ENCODE measurements around the gene MCC. TPM values are rescaled to one million over a fixed set of nuclear protein-coding genes. Genes with fewer than 3 reads are reported as not detected.

The MCC gene
- total RNA-seq, 2 donors from 2014 or later: 164 to 187 TPM

DNA sequence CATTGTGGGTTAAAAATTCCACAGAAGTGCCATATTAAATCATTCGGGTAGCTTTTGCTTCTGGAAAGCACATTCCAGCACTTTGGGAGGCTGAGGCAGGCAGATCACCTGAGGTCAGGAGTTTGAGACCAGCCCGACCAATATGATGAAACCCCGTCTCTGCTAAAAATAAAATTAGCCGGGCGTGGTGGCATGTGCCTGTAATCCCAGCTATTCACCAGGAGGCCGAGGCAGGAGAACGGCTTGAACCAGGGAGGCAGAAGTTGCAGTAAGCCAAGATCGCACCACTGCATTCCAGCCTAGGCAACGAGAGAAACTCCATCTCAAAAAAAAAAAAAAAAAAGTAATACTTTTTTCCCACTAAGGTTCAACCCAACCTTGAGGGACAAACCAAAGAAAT lies 243.3 kb downstream of the MCC start:
- Mint-ChIP-seq H3K9me3 (no peaks in the 10 kb centered on the region), H3K27ac (peak overlapping the region; percentile 91), H3K4me3 (no peak overlapping the region), H3K27me3 (ENCODE audit: insufficient read depth) (no peaks in the 10 kb centered on the region), H3K36me3 (ENCODE audit: low read depth) (peaks cover 14% of the 10 kb centered on the region), H3K4me1 (peaks cover 73% of the 10 kb centered on the region)
- TF ChIP-seq, protein P1, sequence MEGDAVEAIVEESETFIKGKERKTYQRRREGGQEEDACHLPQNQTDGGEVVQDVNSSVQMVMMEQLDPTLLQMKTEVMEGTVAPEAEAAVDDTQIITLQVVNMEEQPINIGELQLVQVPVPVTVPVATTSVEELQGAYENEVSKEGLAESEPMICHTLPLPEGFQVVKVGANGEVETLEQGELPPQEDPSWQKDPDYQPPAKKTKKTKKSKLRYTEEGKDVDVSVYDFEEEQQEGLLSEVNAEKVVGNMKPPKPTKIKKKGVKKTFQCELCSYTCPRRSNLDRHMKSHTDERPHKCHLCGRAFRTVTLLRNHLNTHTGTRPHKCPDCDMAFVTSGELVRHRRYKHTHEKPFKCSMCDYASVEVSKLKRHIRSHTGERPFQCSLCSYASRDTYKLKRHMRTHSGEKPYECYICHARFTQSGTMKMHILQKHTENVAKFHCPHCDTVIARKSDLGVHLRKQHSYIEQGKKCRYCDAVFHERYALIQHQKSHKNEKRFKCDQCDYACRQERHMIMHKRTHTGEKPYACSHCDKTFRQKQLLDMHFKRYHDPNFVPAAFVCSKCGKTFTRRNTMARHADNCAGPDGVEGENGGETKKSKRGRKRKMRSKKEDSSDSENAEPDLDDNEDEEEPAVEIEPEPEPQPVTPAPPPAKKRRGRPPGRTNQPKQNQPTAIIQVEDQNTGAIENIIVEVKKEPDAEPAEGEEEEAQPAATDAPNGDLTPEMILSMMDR (conservative IDR thresholded peaks at IDR 0.05): no peak
- WGBS, 2 experiments (ENCODE audit: insufficient coverage in 1 of 2, insufficient read length in 1 of 2): 81 to 84% methylated on average over 7 to 9 of the region's 9 CpGs
- Histone ChIP-seq H3K9me3 (ENCODE audit: control insufficient read depth, low read length) (no peaks in the 10 kb centered on the region), H3K36me3 (ENCODE audit: control insufficient read depth, insufficient read depth, low read length) (peaks cover 13% of the 10 kb centered on the region), H3K4me1 (ENCODE audit: control insufficient read depth, insufficient read depth, low read length) (peaks cover 34% of the 10 kb centered on the region), H3K27ac (ENCODE audit: low read depth, low read length) (peak overlapping the region; percentile 31), H3K27me3 (ENCODE audit: control insufficient read depth, insufficient read depth, low read length, poor library complexity, severe bottlenecking) (no peaks in the 10 kb centered on the region), H3K9ac (ENCODE audit: extremely low read depth, low read length, poor library complexity, severe bottlenecking) (no peak overlapping the region), H3K4me3 (ENCODE audit: low read length) (peak overlapping the region; percentile 51)
- no peak for DNase-seq

- Mint-ChIP-seq H3K36me3 (ENCODE audit: low read depth) (peaks cover 4% of the 10 kb centered on the region), H3K27ac (no peak overlapping the region), H3K4me3 (no peak overlapping the region), H3K4me1 (peaks cover 72% of the 10 kb centered on the region), H3K9me3 (no peaks in the 10 kb centered on the region), H3K27me3 (ENCODE audit: insufficient read depth) (no peaks in the 10 kb centered on the region)
- Histone ChIP-seq H3K9ac (ENCODE audit: extremely low read depth, low read length, poor library complexity, severe bottlenecking) (no peak overlapping the region), H3K27me3 (ENCODE audit: control insufficient read depth, insufficient read depth, low read length, poor library complexity, severe bottlenecking) (no peaks in the 10 kb centered on the region), H3K36me3 (ENCODE audit: control insufficient read depth, insufficient read depth, low read length) (peaks cover 16% of the 10 kb centered on the region), H3K9me3 (ENCODE audit: control insufficient read depth, low read length) (no peaks in the 10 kb centered on the region), H3K27ac (ENCODE audit: low read depth, low read length) (no peak overlapping the region), H3K4me3 (ENCODE audit: low read length) (peak overlapping the region; percentile 13), H3K4me1 (ENCODE audit: control insufficient read depth, insufficient read depth, low read length) (peaks cover 33% of the 10 kb centered on the region)
- 0 to 43% methylated on average over 1 to 2 of the region's 2 CpGs for WGBS, 2 experiments (ENCODE audit: insufficient coverage in 1 of 2, insufficient read length in 1 of 2)
- TF ChIP-seq, protein P1 (conservative IDR thresholded peaks at IDR 0.05): no peak
- no peak for DNase-seq
Observed at GRCh38 chr5:113243349-113243664, 244.9 kb downstream of the MCC start.

DNA sequence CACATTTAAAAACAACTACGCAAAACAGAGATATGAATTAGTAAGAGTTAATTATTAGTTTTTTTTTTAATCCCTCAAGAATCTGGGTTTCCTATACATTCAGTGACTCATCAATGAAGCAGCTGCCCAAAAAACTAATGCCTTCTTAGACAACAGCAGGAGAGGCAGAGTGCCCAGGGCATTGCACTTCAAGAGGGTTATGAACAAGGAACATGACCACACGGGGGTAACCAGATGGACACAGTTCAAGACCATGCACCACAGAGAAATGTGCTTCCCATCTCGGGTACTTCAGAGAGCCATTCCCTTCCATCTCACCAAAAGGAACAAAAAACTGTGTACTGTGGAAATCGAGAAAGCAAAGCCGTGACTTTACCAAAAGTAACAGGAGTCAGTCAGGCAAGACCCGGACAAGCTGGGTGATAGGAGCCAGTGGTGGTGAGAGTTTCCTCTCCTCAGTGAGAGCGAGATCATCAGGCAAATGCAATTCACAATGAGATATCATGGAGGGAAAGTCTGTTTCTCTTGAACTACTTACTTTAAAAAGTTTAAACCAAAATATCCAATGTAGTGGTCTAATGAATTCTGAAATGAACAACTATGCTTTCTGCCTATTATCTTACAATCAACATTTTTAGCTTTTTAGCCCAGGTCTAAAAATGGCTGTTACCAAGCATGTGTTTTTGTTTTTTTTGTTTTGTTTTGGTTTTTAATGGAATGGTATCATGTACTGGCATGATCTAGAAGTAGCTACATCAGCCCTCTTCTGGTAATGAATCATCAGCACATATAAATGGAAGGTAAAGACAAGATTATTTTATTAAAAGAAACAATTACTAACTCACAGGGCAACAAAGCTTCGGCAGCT lies 245.5 kb downstream of the MCC start:
- 81 to 100% methylated on average over 2 to 7 of the region's 8 CpGs for WGBS, 2 experiments (ENCODE audit: insufficient coverage in 1 of 2, insufficient read length in 1 of 2)
- Histone ChIP-seq H3K4me3 (ENCODE audit: low read length) (peak overlapping the region; percentile 13), H3K4me1 (ENCODE audit: control insufficient read depth, insufficient read depth, low read length) (peaks cover 36% of the 10 kb centered on the region), H3K27me3 (ENCODE audit: control insufficient read depth, insufficient read depth, low read length, poor library complexity, severe bottlenecking) (no peaks in the 10 kb centered on the region), H3K27ac (ENCODE audit: low read depth, low read length) (no peak overlapping the region), H3K36me3 (ENCODE audit: control insufficient read depth, insufficient read depth, low read length) (peaks cover 16% of the 10 kb centered on the region), H3K9ac (ENCODE audit: extremely low read depth, low read length, poor library complexity, severe bottlenecking) (no peak overlapping the region), H3K9me3 (ENCODE audit: control insufficient read depth, low read length) (no peaks in the 10 kb centered on the region)
- Mint-ChIP-seq H3K9me3 (no peaks in the 10 kb centered on the region), H3K4me1 (peaks cover 76% of the 10 kb centered on the region), H3K4me3 (no peak overlapping the region), H3K27ac (peak overlapping the region; percentile 16), H3K27me3 (ENCODE audit: insufficient read depth) (no peaks in the 10 kb centered on the region), H3K36me3 (ENCODE audit: low read depth) (peaks cover 4% of the 10 kb centered on the region)
- TF ChIP-seq, protein P1 (conservative IDR thresholded peaks at IDR 0.05): no peak
- no peak for DNase-seq
